Stimulated activated CD4-positive, alpha-beta T cell treated with anti-CD3 and anti-CD28 coated beads, Interleukin-15, amount 100 ng/mL, for 48 hours (primary cell): ENCODE results near the gene PIF1.

ENCODE experiments used
- DNase-seq, 2 donors: peaks; one replicate each; pipeline ENCODE4 v3.0.0-alpha.2; 2020; ENCODE audit warnings: low read depth in 2 of 2

Gene PIF1

DNA sequence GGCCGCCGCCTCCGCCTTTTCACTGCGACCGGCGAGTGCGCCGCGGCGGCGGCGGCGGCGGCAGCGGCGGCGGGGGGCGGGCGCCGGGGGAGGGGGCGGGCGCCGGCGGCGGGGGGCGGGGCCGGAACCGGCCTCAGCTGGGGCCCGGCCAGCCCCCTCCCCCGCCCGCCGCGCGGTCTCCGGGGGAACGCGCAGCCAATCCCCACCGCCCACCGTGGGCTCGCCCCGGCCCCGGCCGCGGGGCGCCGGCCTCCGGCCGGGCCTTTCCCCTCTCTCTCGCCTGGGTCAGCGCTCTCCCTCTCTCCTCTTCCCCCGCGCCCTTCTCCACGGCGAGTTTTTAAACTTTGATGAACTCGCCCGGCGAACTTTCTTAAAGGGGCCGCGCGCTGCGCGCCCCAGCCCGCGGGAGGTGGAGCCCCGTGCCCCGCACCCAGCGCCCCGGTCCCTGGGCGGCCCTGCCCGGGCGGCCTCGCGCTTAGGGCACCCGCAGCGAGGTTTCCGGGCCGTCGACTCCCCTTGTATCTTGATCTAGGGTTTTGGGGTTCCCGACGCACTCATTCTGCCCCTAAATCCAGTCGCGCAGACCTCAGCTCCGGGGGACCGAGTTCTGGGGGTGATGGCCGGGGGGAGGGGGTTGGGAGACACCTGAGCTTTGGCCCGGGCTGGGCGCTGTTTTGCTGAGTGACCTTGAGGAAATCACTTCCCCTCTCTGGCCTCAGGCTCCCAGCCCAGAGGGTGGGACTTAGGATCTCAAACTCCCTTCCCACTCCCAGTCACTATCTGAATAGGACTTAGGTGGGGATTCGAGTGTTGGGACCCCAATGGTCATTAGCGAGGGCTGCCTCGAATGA lies 49.7 kb downstream of the PIF1 start, which contains the start of gene RBPMS2:
TSS of gene RBPMS2 (minus strand) at position 39 of the 851 bp plus-strand sequence. CDS start 270 bp downstream, outside the sequence.
- DNase-seq: no peak

DNA sequence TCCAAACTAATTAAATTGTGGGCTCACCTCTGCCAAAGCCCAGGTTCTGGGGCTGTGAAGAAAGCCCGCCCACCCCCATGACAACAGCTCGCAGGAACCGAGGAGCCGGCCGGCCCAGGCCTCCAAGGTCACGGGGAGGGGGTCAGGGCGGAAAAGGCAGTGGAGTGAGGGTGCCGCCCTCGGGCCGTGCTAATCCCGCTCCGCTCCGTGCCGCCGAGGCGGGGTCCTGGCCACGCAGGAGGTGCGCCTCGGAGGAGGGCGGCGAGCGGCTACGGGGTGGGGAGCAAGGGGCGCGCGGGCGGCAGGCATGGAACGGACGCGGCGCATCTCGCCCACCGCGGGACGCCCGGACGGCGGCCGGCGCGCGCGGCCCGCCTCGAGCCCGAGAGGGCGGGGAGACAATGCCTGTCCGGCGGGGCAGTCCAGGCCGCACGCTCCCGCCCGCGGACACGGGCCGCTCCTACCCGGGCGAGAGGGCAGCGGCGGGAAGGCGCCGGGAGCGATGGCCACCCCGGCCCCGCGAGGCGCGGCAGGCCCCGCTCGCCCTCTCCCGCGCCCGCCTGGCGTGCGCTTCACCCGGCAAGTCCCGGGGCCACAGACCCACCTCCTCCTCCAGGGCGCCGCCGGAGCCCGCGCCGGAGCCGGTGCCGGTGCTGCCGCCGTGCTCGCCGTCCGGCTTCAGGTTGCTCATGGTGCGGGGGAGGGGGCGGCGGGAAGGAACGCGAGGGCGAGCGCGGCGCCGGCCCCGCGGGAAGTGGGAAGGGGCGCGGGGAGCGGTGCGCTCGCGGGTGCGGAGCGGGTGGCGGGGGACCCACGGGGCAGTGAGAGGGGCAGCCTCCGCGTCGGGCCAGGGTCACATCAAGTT lies 50.6 kb downstream of the PIF1 start:
- no peak for DNase-seq

DNA sequence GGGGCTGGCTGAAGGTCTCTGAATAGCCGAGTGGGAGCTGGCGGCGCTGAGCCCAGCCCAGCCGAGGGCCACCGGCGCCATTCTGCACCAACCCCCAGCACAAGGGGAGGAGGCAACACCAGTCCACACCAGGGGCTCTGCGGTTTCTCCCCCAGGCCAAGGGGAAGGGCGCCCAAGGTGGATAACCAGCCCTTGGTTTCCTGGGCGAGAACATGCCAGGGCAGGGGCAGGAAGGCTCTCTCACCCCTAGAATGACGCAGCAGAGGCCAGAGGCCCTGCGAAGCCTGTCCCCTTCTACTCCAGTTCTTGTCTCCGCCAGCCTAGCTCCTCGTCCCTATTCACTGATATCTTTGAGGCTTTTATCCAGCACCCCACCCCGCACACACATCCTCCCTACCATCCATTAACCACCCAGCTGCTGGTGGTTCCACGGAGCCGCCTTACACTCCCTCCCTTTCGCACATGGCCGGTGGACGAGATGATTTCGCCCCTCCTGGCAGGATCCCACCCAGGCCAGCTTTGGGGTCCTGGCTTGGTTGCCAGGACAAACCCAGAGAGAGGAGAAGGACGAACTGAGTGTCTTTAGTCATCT lies 51.3 kb downstream of the PIF1 start:
- DNase-seq: no peak

DNA sequence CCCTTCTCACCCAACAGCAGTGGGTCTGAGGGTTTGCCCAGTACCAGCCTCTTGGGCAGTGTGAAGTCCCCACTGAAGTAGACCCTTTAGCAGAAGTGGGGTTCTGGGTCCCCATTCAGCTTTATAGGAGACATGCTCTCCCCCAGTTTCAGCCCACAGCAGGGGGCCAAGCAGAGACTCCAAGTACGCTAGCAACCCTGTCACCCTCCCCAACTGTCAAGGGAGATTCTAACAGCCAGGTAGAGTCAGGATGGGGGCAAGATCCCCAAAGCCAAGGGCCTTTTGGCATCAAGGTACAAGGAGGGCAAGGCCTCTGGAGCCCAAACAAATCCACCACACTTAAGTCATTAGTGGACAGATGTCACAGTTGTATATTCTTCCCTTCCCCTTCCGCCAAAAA lies 51.8 kb downstream of the PIF1 start:
- DNase-seq: no peak

DNA sequence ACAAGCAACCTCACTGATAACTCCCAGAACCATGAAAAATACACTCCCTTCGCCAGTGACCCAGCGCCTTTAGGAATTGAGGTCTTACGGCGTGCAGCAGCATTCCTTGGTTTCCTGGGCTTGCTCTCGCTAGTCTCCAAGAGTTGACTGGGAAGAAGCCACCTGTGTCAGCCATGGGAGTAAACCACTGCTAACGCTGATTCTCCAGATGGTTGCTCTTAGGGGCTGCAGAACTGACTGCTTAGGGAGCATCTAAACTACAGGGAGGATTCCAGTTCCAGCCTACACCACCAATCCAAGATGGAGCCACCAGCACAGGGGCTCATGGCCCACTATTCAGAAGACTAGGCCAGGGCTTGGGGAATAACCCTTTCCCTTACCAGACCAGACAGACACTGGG lies 52.5 kb downstream of the PIF1 start:
- no peak for DNase-seq

DNA sequence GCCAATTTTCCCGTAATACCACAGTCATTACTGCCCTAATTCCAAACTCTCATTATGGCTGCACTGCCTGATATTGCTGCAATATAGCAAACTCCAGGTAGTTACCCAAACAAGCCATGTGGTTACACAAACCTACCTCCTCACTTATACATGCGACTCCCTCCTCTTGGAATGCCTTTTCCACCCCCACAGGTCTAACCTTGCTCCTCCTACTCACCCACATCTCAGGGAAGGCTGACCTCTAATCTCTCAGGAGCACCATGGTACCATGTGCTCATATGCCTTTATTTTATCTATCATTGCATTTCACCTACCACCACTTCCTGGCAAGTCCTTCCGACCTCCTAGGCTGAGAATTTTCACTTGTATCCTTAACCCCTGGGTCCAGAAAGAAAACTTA lies 53.0 kb downstream of the PIF1 start:
- no peak for DNase-seq

DNA sequence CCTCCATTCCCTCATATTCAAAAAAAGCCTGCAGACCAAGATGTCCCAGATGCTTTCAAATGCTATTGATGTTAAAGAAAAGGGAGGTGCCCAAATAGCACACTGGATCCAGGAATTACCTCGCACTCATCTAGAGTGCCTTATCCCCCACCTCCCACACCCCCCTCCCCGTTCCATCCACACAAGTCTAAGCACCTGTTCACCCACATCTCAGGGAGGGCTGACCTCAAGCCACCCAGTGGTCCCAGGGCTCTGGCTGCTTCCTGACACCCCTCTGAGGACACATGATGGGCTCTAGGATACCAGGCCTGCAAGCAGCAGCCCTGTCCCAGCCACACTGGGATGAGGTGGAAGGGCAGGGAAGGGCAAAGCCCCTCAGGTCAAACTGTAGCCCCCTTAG lies 54.8 kb downstream of the PIF1 start:
- DNase-seq: no peak

DNA sequence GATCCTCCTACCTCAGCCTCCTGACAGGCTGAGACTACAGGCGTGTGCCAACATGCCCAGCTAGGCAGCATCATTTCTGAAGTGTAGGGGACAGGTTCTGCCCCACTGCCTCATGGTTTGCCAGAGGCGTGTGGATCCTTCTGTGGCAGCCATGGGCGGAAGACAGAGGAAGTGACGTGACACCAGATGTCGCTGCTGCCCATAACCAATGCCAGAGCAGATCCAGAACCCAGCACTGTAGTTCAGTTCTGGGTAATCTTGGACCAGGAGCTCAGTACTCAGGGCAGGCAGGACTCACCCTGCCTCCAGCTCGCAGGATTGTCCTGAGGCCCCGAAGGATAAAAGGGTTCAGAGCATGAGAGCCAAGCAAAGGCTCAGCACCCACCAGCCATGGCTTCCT lies 58.2 kb downstream of the PIF1 start:
- DNase-seq: no peak

DNA sequence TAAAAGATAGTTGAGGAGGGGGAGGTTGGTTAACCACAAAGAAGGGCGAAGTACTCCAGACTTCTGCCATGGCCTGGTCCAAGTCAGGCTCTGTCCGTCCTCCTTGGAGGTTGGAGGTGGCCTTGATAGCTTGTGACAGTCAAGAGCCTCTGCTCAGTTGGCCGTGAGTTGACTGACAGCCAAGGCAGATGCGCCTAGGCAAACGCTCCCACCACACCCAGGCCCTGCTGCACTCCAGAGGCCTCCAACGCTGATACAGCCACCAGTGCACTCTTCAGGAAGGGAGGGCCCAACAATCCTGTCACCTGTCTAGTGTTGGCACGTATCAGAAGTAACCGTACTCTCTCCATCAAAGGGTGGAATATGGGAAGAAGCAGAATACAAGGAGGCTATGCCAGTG lies 59.4 kb downstream of the PIF1 start:
- no peak for DNase-seq
